HG02885 (cell line): ENCODE measurements around the gene LYZL4.

Experiments used
- ATAC-seq: cut with Tn5 transposase; IDR thresholded peaks from one replicate; pipeline ENCODE4 v1.9.1; 2021; ENCODE audit warnings: mild to moderate bottlenecking; ENCODE audit not compliant: unreplicated experiment, poor library complexity

The LYZL4 gene, protein sequence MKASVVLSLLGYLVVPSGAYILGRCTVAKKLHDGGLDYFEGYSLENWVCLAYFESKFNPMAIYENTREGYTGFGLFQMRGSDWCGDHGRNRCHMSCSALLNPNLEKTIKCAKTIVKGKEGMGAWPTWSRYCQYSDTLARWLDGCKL

DNA sequence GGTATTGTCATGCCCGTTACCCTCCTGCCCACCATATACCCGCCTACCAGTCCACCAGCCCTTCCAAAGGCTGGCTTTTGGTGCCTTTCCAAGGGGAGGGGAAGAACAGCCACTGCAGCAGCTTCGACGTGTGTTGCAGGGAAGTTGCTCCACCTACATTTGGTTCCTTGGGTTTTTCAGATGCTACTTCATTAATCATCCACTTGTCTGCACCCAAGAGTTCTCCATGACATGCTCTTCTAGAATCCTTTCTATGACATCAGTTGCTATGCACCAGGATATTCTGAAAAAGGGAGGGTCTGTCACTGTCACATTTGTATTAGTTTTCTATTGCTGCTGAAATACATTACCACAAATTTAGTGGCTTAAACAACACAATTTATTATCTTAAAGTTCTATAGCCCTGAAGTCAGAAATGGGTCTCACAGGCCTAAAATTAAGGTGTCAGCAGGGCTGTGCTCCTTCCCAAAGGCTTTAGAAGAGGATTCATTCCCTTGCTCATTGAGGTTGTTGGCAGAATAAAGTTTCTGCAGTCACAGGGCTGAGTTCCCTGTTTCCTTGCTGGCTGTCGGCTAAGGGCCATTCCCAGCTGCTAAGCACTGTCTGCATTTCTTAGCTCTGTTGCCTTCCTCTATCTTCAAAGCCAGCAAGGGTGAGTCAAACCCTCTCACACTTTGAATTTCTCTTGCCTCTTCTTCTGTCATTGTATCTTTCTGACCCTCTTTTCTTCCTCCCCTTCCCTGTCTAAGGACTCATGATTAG lies at the start of gene LYZL4:
LYZL4 (minus strand) TSS at position 241 of the 762 bp plus-strand sequence. CDS start 3,359 bp downstream, outside the sequence.
- ATAC-seq, result no peak

DNA sequence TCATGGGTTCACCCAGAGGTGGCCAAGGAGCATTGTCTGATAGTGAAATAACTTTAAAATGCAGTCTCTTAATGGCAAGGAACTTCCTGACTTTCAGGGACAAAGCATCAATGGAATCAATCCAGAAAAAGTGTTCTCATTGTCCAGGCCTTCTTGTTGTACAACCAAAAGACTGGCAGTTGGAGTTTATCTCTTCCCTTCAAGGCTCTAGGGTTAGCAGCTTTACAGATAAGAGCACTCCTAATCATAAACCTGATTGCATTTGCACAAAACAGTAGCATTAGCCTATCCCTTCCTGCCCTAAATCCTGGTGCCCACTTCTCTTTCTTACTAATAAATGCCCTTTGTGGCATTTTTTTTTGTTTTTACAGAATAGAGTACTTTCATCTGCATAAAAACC lies 48.7 kb upstream of the LYZL4 start:
- ATAC-seq, result no peak

DNA sequence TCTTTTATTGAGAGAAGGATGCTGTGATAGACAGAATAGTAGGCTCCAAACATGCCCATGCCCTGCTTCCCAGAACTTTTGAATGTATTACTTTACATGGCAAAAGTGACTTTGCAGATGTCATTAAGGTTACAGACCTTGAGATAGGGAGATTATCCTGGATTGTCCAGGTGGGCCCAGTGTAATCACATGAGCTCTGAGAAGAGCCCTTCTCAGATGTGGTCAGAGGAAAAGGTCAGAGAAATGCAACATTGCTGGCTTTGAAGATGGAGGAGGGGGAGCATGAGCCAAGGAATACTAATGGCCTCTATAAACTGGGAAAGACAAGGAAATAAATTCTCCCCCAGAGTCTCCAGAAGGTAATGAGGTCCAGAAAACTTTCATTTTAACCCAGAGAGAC lies 45.8 kb upstream of the LYZL4 start:
- no peak for ATAC-seq

DNA sequence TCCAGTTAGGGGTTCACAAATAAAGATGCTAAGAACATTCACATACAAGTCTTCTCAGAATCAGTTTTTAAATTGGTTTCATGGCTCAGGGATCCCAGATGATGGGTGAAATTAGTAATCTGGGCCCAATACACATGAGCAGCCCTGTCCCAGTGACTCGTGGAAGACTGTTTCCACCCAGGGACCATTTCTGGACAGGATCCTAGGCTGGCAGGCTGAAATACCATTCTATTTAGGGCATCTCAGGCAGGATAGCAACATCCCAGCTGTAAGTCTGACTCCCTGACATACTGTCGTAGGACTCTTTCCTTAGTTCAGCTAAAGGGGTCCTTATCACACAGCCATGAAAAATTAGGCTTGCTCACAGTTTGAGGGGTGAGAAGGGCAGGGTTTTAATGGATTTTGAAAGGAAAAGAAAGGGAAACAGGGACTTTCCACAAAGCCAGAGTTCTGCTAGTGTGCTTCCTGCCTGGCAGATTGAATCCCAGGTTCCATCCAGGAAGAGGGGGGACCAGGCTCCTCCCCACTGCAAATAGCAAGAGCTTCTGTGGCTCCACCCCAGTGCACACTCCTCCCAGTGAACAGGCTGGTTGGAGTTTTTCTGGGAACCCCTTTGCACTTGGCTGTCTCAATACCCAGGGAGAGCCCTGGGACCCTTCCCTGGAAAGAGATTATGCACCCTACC lies 41.3 kb upstream of the LYZL4 start:
- ATAC-seq, result no peak

DNA sequence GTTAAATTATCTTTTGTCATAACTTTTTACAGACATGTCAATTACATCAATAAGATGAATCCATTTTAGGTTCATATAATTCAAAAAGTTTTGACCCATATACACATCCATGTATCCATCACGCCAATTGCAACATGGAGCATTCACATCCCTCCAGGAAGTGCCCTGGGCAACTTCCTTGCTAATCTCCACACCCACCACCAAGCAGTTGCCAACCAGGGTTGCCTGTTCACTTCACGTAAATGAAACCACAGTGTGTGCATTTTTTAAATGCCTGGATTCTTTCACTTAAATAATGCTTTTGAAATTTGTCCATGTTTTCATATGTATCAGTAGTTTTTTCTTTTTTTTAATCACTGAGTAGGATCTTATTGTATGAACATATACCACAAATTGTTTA lies 40.7 kb upstream of the LYZL4 start:
- ATAC-seq, result no peak

DNA sequence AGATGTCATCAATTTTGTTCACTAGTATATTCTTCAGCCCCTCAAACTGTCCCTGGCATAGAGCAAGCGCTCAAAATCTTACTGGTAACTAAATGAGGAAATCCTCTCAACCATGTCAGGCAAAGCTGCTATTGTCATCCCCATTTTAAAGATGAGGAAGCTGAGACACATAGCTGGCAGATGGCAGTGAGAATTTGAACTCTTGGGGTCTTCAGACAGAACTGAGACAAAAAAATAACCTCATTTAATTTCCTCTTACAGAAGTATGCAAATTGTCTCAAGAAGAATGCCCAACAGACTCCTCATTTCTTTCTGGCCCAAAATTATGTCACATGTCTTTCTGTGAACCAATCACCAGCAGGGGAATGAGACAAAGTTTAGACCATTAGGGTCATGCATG lies 40.2 kb upstream of the LYZL4 start:
- no peak for ATAC-seq

DNA sequence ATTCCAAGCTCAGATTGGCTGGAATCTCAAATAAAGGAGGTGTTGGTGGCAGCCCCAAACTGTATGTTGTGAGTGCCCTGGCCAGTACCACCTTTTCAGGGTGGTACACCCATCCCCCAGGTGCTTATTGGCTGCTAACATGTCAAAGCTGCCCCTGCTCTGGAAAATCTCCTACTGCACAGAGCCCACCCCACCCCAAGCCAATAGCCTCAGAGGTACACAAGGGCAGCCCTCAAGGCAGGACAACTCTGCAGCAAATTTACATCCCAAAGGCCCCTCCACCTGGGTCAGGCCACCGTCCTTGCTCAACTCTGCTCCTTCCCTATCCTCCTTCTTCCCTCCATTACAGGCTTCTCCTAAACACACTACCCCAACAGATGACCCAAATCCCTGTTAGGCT lies 37.1 kb upstream of the LYZL4 start:
- ATAC-seq, result no peak

DNA sequence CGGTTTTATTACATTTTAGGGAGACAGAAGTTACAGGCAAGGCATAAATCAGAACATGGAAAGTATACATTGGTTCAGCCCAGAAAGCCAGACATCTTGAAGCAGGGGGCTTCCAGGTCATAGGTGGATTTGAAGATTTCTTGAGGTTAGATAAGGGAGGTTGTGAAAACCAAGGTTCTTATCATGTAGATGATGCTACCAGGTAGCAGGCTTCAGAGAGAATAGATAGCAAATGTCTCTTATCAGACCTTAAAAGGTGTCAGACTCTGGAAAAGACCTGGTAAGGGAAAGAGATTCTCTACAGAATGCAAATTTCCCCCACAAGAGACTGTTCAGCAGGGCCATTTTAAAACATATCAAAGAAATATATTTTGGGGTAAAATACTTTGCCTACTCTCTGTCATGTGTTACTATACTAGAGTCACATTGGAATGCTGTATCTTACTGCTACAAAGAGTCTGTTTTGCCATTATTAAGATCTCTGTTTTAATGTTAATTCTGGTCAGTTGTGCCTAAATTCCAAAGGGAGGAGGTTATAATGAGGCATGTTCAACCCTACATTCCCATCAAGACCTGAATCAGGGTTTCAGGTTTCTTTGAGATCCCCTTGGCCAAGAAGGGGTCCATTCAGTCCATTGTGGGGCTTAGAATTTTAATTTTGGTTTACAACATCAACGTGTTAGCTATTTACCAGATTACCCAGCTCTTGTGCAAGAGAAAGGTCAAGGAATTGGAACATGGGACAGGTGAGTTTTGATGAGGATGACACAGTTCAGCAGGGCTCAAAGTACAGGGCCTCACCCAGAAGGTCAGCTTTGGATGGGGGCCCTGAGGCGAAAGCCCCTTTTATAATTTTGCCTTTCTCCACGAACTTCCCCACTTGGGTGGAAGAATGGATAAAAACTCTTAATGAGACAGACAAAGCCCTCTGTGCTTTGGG lies 36.0 kb upstream of the LYZL4 start:
- ATAC-seq, result no peak

DNA sequence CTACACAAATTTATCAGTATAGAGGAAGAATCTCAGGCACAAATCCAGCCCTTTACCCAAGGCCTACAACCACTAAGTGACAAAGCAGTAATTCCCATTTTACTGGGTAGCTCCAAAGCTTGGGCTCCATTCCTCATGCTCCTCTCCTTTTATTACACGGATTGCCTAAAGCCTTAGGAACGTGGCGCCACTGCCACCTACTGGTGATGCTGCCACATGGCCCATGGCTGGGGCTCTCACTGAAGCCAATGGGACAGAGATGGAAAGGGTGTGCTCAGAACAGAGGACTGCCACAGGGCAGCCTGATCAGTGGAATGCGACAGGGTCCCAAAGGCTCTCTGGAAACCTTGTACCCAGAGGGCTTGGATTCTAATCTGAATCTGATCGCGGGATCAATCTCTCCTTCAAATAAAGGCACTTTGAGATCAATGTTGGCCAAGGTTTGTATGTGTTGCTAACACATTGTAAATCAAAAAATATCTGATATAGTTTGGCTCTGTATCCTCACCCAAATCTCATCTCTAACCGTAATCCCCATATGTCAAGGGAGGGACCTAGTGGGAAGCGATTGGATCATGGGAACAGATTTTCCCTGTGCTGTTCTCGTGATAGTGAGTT lies 33.5 kb upstream of the LYZL4 start:
- peak; percentile 77 for ATAC-seq

DNA sequence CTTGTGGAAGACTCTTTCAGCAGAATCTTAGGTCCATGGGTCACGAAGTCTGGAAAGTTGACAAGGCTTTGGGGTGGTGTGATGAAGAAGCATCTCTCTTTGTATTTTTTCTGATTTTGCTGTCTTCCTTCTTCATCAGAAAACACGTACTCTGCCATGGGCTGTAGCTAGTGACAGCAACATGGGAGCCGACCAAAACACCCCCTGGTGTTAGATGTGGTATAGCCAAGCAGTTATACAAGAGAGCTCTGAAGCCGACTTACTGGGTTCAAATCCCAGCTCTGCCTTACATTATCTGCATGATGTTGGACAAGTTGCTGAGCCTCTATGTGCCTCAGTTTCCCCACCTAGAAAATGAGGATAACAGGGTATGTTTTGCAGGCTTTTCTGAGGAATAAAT lies 32.9 kb upstream of the LYZL4 start:
- ATAC-seq, result no peak

DNA sequence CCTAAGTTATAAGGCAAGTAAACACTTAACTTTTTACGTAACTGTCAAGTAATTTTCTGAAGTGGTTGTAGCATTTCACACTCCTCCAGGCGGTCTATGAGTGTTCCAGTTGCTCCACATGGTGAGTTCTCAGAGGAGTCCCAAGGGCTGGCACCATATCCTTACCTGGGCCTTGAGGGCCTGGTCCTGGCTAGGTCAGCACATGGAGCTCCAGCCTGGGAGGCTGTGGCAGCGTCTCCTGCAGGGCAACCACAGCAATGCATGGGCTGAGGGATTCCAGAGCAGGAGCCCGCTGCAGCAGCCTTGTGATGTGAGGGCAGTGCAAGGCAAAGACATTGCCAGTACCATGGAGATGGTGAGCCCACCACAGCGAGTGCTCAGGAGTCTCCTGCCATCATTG lies 32.2 kb upstream of the LYZL4 start:
- no peak for ATAC-seq

DNA sequence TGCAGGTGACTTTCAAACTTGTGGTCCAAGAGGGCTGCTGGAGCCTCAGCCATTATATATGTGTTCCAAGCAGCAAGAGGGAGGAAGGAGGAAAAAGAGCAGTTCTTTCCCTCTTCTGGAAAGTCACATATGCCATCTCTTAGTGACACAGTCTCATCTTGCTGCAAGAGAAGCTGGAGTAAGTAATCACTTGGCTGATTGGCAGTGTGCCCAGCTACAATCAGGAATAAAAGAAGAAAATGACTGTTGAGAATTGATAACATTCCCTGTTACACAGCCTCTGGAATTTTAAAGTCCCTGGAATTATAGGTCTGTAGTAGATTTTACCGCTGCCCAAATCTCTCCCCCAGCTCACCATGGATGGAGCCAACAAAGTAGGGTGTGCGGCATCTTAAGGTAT lies 31.4 kb upstream of the LYZL4 start:
- no peak for ATAC-seq

DNA sequence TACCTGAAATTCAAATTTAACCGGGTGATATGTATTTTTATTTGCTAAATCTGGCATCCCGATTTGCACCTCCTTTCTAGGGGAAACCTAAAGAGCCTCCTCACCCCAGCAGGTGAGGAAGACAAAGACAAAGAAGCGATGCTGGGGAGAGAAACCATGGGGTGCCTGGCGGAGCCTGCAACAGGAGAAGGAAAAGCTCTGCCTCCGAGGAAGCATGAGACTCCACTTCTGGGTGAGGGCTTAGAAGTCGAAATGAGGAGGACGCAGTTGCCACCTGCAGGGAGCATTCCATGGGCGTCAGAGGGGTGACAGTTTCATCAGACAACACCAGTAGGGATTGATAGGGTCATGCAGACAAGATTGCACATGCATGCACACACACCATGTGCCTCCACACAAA lies 30.5 kb upstream of the LYZL4 start:
- no peak for ATAC-seq

DNA sequence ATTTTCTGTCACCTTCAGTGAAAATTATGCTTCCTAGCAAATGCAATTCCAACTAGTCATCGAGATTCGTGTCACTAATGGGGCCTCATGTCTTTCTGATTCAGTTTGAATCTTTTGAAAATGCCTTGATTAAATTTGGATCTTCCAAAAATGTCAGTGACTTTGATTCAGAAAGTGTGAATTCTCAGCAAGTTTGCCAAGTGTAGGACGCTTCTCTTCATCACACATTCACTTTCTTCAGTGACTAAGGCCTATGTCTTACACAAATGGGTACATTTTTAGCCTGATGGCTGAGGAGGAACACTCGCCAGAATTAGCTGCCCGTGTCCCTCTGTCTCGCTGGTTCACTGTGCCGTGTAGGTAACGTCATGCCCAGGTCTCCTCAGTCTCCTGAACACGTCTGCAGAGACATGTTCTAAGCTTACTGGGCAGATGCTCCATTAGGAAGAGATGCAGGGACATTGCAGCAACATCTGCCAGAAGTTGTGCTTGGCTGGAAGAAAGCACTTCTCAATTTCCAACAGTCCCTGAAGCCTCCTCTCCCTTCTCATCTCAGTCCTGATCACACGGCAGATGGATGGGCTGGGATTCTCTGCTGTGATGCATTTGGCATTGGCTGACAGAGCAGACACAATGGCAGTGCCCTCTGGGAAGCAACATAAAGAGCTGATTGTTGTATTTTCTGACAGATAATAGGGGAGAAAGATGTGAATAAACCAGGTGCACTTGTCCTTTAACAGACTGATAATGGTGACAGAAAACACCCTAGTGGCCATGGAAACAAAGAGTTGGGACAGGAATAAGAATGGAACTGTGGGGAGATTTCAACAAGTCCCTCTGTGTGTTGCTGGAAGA lies 29.1 kb upstream of the LYZL4 start:
- ATAC-seq, result no peak

DNA sequence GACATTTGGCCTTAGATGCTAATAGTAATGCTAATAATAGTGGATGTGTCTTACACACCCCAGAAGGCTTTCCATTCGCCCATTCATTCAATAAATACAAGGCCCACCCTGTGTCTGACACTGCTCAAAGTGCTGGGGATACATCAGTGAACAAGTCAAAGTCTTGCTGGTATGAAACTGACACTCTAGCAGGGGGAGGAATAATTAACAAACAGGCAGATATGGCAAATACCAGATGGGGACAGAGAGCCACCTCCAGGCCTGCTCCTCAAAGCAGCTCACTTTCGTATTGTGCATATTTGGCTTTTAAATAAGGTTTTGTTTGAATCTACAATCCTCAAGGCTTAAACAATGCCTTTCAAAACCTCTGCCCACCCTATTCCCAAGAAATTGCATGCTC lies 28.3 kb upstream of the LYZL4 start:
- ATAC-seq, result no peak

DNA sequence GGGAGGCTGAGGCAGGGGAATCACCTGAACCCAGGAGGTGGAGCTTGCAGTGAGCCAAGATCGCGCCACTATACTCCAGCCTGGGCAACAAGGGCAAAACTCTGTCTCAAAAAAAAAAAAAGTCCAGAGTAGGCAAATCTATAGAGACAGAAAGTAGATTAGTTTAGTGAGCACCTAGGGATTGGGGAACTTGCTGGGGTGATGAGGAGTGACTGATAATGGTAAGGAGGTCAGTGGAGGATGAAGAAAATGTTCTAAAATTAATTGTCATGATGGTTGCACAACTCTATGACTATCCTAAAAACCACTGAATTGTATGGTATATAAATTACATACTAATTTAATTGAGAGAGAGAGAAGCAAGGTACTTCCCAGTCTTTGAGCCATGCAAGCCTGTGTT lies 27.8 kb upstream of the LYZL4 start:
- no peak for ATAC-seq

DNA sequence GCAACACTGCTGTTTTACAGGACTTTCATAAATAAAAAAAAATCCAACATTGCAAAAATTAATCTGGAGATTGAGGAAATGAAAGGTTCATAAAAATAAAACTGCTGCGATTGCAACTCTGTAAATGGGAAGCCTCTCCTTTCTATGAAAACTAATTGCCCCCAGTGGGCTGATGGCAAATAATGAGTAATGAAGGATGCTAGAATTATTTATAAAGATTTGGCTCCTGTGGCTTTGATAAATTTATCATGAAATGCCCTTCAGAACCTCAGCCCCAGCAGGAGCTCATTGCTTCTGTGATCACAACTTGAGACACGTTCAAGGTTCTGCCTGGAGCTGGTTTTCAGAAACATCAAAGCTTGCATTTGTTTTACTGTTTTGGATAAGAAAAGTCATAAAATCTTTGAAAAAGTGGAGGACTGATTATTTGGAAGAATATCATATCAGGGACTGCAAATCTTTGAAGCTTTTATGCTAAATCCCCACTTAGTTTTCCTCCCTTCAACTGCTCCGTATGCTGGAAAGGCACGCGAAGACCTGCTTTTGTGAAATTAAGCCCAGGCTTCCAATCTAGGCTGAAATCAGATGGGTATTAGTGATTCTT lies 24.5 kb upstream of the LYZL4 start:
- no peak for ATAC-seq

DNA sequence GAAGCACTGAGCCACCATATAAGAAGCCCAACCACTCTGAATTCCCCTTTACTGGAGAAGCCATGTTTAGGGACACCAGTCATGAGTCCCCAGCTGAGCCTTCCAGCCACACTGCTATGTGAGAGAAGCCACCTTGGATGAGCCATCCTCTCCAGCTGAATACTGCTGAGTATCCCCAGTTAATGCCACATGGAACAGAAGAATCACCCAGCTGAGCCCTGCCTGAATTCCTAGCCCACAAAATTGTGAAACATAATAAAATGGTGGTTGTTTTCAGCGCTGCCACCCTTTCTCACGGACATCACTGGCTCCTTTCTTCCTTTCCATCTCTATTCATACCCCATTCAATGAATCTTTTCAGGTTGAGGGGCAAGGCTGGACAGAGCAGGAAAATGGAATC lies 22.1 kb upstream of the LYZL4 start:
- no peak for ATAC-seq
